ENCODE data around the gene ZDHHC13.

DNA sequence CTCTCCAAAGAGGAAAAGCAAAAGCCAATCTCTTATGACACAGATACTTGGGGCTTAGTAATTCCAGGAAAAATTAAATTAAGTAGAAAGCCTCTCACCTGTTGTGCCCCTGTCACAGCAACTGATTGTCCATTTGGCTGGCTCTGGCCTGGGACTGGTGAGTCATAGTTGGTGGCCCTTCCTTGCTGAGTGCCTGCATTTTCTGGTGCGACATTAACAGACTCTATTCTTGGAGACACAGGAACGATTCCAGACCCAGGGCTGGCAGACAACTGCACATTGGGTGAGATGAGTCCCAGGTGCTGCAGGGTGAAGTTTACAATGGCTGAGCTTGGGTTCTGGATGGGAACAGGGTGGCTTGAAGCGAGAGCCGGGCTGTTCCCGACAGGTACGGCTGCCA lies 108.2 kb downstream of the ZDHHC13 start:
- no peak for TF ChIP-seq POLR2AphosphoS5 (IDR thresholded peaks at IDR 0.05)
- TF ChIP-seq, protein P1, sequence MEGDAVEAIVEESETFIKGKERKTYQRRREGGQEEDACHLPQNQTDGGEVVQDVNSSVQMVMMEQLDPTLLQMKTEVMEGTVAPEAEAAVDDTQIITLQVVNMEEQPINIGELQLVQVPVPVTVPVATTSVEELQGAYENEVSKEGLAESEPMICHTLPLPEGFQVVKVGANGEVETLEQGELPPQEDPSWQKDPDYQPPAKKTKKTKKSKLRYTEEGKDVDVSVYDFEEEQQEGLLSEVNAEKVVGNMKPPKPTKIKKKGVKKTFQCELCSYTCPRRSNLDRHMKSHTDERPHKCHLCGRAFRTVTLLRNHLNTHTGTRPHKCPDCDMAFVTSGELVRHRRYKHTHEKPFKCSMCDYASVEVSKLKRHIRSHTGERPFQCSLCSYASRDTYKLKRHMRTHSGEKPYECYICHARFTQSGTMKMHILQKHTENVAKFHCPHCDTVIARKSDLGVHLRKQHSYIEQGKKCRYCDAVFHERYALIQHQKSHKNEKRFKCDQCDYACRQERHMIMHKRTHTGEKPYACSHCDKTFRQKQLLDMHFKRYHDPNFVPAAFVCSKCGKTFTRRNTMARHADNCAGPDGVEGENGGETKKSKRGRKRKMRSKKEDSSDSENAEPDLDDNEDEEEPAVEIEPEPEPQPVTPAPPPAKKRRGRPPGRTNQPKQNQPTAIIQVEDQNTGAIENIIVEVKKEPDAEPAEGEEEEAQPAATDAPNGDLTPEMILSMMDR (IDR thresholded peaks at IDR 0.05), result no peak
- TF ChIP-seq POLR2A (IDR thresholded peaks at IDR 0.05), result no peak

Data from prostate gland (tissue), 2 donors.